Measurements from ENCODE around the gene PSMB8. TPM values are rescaled to one million over a fixed set of nuclear protein-coding genes. Genes with fewer than 3 reads are reported as not detected.

PSMB8 gene
- total RNA-seq, 1 experiment from 2014 or later = 0.96 TPM

- BruUV-seq (replicated peaks) = TSS peak; percentile 44
These were observed 6.2 kb downstream of the PSMB8 start for GRCh38 chr6:32837651-32838113.

More at GRCh38 chr6:32837651-32838113, 6.2 kb downstream of the PSMB8 start:
- Histone ChIP-seq H3K9ac (ENCODE audit: low read length) (peak overlapping the region; percentile 92), H3K9me3 (ENCODE audit: control insufficient read depth in 1 of 2, insufficient read depth in 1 of 2, low read depth in 1 of 2, low read length in 2 of 2) (no peaks in the 10 kb centered on the region), H3K27me3 (ENCODE audit: insufficient read depth, low read length) (no peaks in the 10 kb centered on the region), H3K27ac (ENCODE audit: low read depth, low read length) (peak overlapping the region; percentile 81), H3K4me2 (ENCODE audit: low read length) (peak overlapping the region; percentile 98), H3K4me1 (ENCODE audit: control insufficient read depth in 1 of 2, insufficient read depth in 2 of 2, low read length in 2 of 2) (peaks cover 6 to 20% of the 10 kb centered on the region in 2 experiments; a peak in 3 of 4 replicates), H3K4me3 (replicated peaks in 1 of 2; ENCODE audit: low read depth in 1 of 2, low read length in 2 of 2) (peak overlapping the region; percentile 83 to 84), H3K79me2 (ENCODE audit: insufficient read depth, low read length) (peaks cover 9% of the 10 kb centered on the region; the same call in 1 of the 2 replicates), H2AFZ (ENCODE audit: low read depth, low read length, poor library complexity, severe bottlenecking) (no peak overlapping the region), H3K36me3 (ENCODE audit: control insufficient read depth in 1 of 2, insufficient read depth in 2 of 2, low read length in 2 of 2) (peaks cover 0 to 22% of the 10 kb centered on the region in 2 experiments; a peak in 2 of 4 replicates), H3K9me2 (ENCODE audit: insufficient read depth) (no peaks in the 10 kb centered on the region), H4K20me1 (ENCODE audit: insufficient read depth) (no peaks in the 10 kb centered on the region)
- ChIA-PET POLR2A (interaction anchor here (1.2 to 3.0 kb wide), 9 partner anchors 10 to 134 kb away, joined by 3 to 23 read pairs (median 10); partner anchors contain the start of genes PSMB9 and TAP1), CTCF (interaction anchor here (0.9 to 3.5 kb wide), 22 partner anchors 11 to 423 kb away, joined by 3 to 189 read pairs (median 6); partner anchors contain the start of genes HLA-DMA, HLA-DOB, PSMB9 and TAP1), RAD21 (ENCODE audit: low non-redundant PET in 1 of 2, low total read pairs in 2 of 2, uncharacterized antibody in 2 of 2, unreplicated experiment in 2 of 2) (interaction anchor here (0.7 to 2.5 kb wide), 10 partner anchors 12 to 148 kb away, joined by 3 to 36 read pairs (median 6); partner anchors contain the start of genes PSMB9 (in 2 of the 2) and TAP1 (in 2 of the 2))
- no peak for DNase-seq (ENCODE audit: low read depth, low spot score)
- TF ChIP-seq REST (IDR thresholded peaks at IDR 0.05; ENCODE audit: low read depth) = no peak
- no peak for TF ChIP-seq ATF3 (IDR thresholded peaks at IDR 0.05)
- TF ChIP-seq CBX3 (IDR thresholded peaks at IDR 0.05; ENCODE audit: low read depth) = no peak
- no peak for TF ChIP-seq ELF1 (IDR thresholded peaks at IDR 0.05; ENCODE audit: borderline replicate concordance, low read depth)
- no peak for TF ChIP-seq YY1 (IDR thresholded peaks at IDR 0.05; ENCODE audit: extremely low read depth, insufficient replicate concordance, low read depth, low read length)
- TF ChIP-seq SIN3A (IDR thresholded peaks at IDR 0.05; ENCODE audit: low read depth) = no peak
- TF ChIP-seq EGR1 (IDR thresholded peaks at IDR 0.05; ENCODE audit: low read depth) = no peak
- ATAC-seq = peak; percentile 6
- intact Hi-C loops (cut with micrococcal nuclease) = loop anchor here (1.0 to 5.0 kb wide), 3 partner anchors 17 to 110 kb away; partner anchors contain the start of gene PSMB9

Measured in HCT116 (cell line).